Loucy (cell line): Measurements from ENCODE around the gene PIEZO1.

ENCODE experiments used
- H2AFZ ChIP-seq: fragments of 200-600 bp; sonication (generic); 2 replicates; pipeline ENCODE4 v1.6.0; 2016; ENCODE audit warnings: antibody characterized with exemption, mild to moderate bottlenecking, low read length, moderate library complexity
- H3F3A ChIP-seq: fragments of 200-600 bp; 2 replicates; pipeline ENCODE4 v1.6.0; 2016; ENCODE audit warnings: antibody characterized with exemption, low read depth, mild to moderate bottlenecking
- H3K27me3 ChIP-seq: fragments of 200-600 bp; sonication (generic); 2 replicates; pipeline ENCODE4 v1.6.1; 2014; ENCODE audit warnings: low read length, mild to moderate bottlenecking; ENCODE audit not compliant: insufficient read depth, poor library complexity, severe bottlenecking
- H3K36me3 ChIP-seq: fragments of 200-600 bp; sonication (generic); 2 replicates; pipeline ENCODE4 v1.6.1; 2016; ENCODE audit warnings: low read length; ENCODE audit not compliant: insufficient read depth
- H3K4me1 ChIP-seq: fragments of 200-600 bp; sonication (generic); 2 replicates; pipeline ENCODE4 v1.5.1; 2014; ENCODE audit warnings: low read length, mild to moderate bottlenecking; ENCODE audit not compliant: insufficient read depth, poor library complexity, severe bottlenecking
- H3K4me2 ChIP-seq: fragments of 200-600 bp; sonication (generic); 2 replicates; pipeline ENCODE4 v1.6.0; 2014; ENCODE audit warnings: antibody characterized with exemption, low read length, low read depth, mild to moderate bottlenecking; ENCODE audit not compliant: poor library complexity, severe bottlenecking
- H3K4me3 ChIP-seq: fragments of 200-600 bp; sonication (generic); 2 replicates; pipeline ENCODE4 v1.5.1; 2014; ENCODE audit warnings: low read length, mild to moderate bottlenecking, mixed read lengths; ENCODE audit not compliant: poor library complexity, severe bottlenecking
- H3K79me2 ChIP-seq: fragments of 200-600 bp; sonication (generic); 2 replicates; pipeline ENCODE4 v1.6.1; 2014; ENCODE audit warnings: low read length; ENCODE audit not compliant: insufficient read depth
- H3K9ac ChIP-seq: fragments of 200-600 bp; sonication (generic); 2 replicates; pipeline ENCODE4 v1.6.0; 2014; ENCODE audit warnings: mild to moderate bottlenecking, low read depth, low read length, moderate library complexity; ENCODE audit not compliant: poor library complexity, severe bottlenecking
- H3K9me2 ChIP-seq: fragments of 200-600 bp; sonication (generic); replicated peaks from 2 replicates; pipeline ENCODE4 v1.6.1; 2016; ENCODE audit warnings: low read depth, low read length, mixed read lengths
- H3K9me3 ChIP-seq: fragments of 200-600 bp; sonication (generic); 2 replicates; pipeline ENCODE4 v1.6.1; 2014; ENCODE audit warnings: mild to moderate bottlenecking, antibody characterized with exemption, low read length, low read depth; ENCODE audit not compliant: insufficient read depth
- H4K20me1 ChIP-seq: fragments of 200-600 bp; sonication (generic); 2 replicates; pipeline ENCODE4 v1.6.0; 2014; ENCODE audit warnings: antibody characterized with exemption, low read length, mild to moderate bottlenecking; ENCODE audit not compliant: insufficient read depth, poor library complexity, severe bottlenecking
- EZH2phosphoT487 ChIP-seq: fragments of 200-600 bp; IDR thresholded peaks from 2 replicates; pipeline ENCODE4 v1.6.1; 2018; ENCODE audit warnings: antibody characterized with exemption, mild to moderate bottlenecking, moderate library complexity, borderline replicate concordance
- TF ChIP-seq, protein P1 (sequence below): fragments of 200-600 bp; sonication (generic); conservative IDR thresholded peaks from 2 replicates; pipeline ENCODE4 v1.5.1; 2014; ENCODE audit warnings: mild to moderate bottlenecking, antibody characterized with exemption, low read length

PIEZO1 gene

GRCh38 chr16:88793251-88793954, 8.4 kb upstream of the PIEZO1 start:
- Histone ChIP-seq H3K9me3 (no peaks in the 10 kb centered on the region), H3K4me1 (peaks cover 52% of the 10 kb centered on the region), H3K36me3 (no peaks in the 10 kb centered on the region), H3K27me3 (no peaks in the 10 kb centered on the region), H4K20me1 (no peaks in the 10 kb centered on the region), H3K4me3 (peak overlapping the region; percentile 60), H2AFZ (no peak overlapping the region), H3K79me2 (peaks cover 36% of the 10 kb centered on the region; the same call in 1 of the 2 replicates), H3F3A (0 out of 2 replicates have a peak, but pooled peaks cover 3% of the 10 kb centered on the region), H3K4me2 (peak overlapping the region; percentile 74), H3K9me2 (no peaks in the 10 kb centered on the region), H3K9ac (peak overlapping the region; percentile 71)
- TF ChIP-seq, protein P1, sequence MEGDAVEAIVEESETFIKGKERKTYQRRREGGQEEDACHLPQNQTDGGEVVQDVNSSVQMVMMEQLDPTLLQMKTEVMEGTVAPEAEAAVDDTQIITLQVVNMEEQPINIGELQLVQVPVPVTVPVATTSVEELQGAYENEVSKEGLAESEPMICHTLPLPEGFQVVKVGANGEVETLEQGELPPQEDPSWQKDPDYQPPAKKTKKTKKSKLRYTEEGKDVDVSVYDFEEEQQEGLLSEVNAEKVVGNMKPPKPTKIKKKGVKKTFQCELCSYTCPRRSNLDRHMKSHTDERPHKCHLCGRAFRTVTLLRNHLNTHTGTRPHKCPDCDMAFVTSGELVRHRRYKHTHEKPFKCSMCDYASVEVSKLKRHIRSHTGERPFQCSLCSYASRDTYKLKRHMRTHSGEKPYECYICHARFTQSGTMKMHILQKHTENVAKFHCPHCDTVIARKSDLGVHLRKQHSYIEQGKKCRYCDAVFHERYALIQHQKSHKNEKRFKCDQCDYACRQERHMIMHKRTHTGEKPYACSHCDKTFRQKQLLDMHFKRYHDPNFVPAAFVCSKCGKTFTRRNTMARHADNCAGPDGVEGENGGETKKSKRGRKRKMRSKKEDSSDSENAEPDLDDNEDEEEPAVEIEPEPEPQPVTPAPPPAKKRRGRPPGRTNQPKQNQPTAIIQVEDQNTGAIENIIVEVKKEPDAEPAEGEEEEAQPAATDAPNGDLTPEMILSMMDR: no peak
- no peak for TF ChIP-seq EZH2phosphoT487

DNA sequence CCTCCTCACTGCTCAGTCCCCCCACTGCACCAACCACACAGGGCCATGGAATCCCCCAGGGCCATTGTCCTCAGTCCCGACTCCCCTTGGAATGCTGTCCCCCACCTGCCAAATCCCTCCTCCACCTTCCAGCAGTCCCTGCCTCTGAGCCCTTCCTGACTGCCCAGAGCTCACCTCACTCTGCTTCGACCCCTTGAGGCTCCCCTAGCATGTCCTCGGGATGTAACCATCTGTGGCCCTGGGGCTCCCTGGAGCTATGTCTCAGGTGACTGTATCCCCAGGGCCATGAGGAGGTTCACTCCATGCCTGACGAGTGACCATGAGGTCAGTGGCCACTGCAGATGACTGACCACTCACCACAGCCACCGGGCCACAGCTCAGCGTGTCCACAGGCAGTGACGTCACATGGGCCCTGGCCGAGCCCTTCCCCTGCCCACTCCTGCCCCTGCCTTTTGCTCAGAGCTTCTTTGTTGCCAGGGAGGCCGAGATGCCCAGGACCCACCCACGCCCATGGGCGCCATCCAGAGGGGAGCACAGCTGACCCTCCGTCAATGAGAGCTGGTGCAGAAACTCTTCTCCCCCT, 7.7 kb upstream of the PIEZO1 start:
- Histone ChIP-seq H3K4me2 (peak overlapping the region; percentile 74), H3K79me2 (peaks cover 30% of the 10 kb centered on the region; the same call in 1 of the 2 replicates), H2AFZ (no peak overlapping the region), H3F3A (0 out of 2 replicates have a peak, but pooled peaks cover 3% of the 10 kb centered on the region), H4K20me1 (no peaks in the 10 kb centered on the region), H3K27me3 (no peaks in the 10 kb centered on the region), H3K4me3 (peak overlapping the region; percentile 48), H3K9me2 (no peaks in the 10 kb centered on the region), H3K4me1 (peaks cover 49% of the 10 kb centered on the region), H3K9ac (peak overlapping the region; percentile 71), H3K9me3 (no peaks in the 10 kb centered on the region), H3K36me3 (no peaks in the 10 kb centered on the region)
- TF ChIP-seq EZH2phosphoT487: no peak
- TF ChIP-seq, protein P1: no peak

DNA sequence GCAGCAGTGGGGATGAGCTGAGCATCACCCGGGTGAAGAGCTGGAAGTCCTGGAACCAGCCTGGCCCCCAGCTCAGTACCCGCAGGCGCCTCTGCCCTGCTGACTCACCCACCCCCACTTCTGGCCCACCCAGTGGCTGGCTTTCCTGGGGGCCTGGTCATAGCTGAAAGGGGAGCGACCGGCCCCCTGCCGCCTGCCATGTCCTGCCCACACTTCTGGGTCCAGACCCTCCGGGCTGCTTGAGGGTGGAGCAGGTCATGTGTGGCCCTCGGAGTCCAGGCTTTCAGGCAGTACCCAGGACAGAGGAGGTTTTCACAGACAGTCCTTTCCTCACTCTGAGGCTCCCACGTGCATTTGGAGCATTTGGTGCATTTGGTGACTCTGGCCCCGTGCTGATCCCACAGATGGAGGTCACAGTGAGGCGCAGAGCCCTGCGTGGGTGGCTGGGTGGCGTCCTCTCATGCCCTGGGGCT, 7.1 kb upstream of the PIEZO1 start:
- H3K9me2 ChIP-seq: no peaks in the 10 kb centered on the region
- H2AFZ ChIP-seq: no peak overlapping the region
- no peaks in the 10 kb centered on the region for H3K27me3 ChIP-seq
- peak overlapping the region; percentile 60 for H3K4me3 ChIP-seq
- no peaks in the 10 kb centered on the region for H3K9me3 ChIP-seq
- 0 out of 2 replicates have a peak, but pooled peaks cover 3% of the 10 kb centered on the region for H3F3A ChIP-seq
- H3K9ac ChIP-seq: peak overlapping the region; percentile 71
- peaks cover 49% of the 10 kb centered on the region for H3K4me1 ChIP-seq
- peaks cover 29% of the 10 kb centered on the region; the same call in 1 of the 2 replicates for H3K79me2 ChIP-seq
- H4K20me1 ChIP-seq: no peaks in the 10 kb centered on the region
- H3K36me3 ChIP-seq: no peaks in the 10 kb centered on the region
- peak overlapping the region; percentile 74 for H3K4me2 ChIP-seq
- no peak for TF ChIP-seq EZH2phosphoT487
- TF ChIP-seq, protein P1: no peak
